Esophagus squamous epithelium (tissue), 4 donors: ENCODE results near the gene MLLT1.

Experiments used
- POLR2A ChIP-seq, 4 donors: fragments of 450-650 bp; IDR thresholded peaks; one replicate each; pipeline ENCODE4 v1.6.1; 2017; ENCODE audit warnings: antibody characterized with exemption in 4 of 4, mild to moderate bottlenecking in 4 of 4, moderate library complexity in 3 of 4
- TF ChIP-seq, protein P1 (sequence below), 6 experiments: fragments of 450-650 bp in 4 of 6; fragments of 200-600 bp in 2 of 6; sonication (generic) in 2 of 6; IDR thresholded peaks; one replicate each; pipeline ENCODE4 v1.5.1; 2016 to 2019; ENCODE audit warnings: antibody characterized with exemption in 6 of 6, mild to moderate bottlenecking in 4 of 6, moderate library complexity in 4 of 6

GRCh38 chr19:6218491-6219146 lies 61.2 kb downstream of the MLLT1 start:
- TF ChIP-seq, protein P1, sequence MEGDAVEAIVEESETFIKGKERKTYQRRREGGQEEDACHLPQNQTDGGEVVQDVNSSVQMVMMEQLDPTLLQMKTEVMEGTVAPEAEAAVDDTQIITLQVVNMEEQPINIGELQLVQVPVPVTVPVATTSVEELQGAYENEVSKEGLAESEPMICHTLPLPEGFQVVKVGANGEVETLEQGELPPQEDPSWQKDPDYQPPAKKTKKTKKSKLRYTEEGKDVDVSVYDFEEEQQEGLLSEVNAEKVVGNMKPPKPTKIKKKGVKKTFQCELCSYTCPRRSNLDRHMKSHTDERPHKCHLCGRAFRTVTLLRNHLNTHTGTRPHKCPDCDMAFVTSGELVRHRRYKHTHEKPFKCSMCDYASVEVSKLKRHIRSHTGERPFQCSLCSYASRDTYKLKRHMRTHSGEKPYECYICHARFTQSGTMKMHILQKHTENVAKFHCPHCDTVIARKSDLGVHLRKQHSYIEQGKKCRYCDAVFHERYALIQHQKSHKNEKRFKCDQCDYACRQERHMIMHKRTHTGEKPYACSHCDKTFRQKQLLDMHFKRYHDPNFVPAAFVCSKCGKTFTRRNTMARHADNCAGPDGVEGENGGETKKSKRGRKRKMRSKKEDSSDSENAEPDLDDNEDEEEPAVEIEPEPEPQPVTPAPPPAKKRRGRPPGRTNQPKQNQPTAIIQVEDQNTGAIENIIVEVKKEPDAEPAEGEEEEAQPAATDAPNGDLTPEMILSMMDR (IDR thresholded peaks at IDR 0.05) = peak; percentile 93 to 99 (median 98)
- TF ChIP-seq POLR2A (IDR thresholded peaks at IDR 0.05) = no peak
